Heart left ventricle (tissue), 13 donors: ENCODE results near the gene RBPMS2.

Experiments used
- CTCF ChIP-seq, 12 donors: fragments of 200-600 bp; sonication (generic) in 4 of 12; IDR thresholded peaks; one replicate each; pipeline versions ENCODE4 v1.5.0 to v1.8.0; 2018 to 2022; ENCODE audit warnings: antibody characterized with exemption in 12 of 12, mild to moderate bottlenecking in 5 of 12
- POLR2A ChIP-seq, 2 donors: fragments of 450-650 bp; IDR thresholded peaks; one replicate each; pipeline ENCODE4 v1.6.1; 2017; ENCODE audit warnings: antibody characterized with exemption in 2 of 2, mild to moderate bottlenecking in 2 of 2, moderate library complexity in 2 of 2
- donor health status: ischemic (EF 13 %, LVEDD 7.1; RV severe dilation, severe dysfunction).
- donor health status: DM: no; HTN: yes; CAD: no.
- donor health status: DM: no; HTN: no; CAD: no.
- donor health status: ischemic (EF 25% LVEDD 6.9; RV normal size, moderate dysfunction).
- donor health status: ischemic (EF 25% LVEDD 5.7; RV mildly dilated, moderate dysfunction).
- donor health status: ischemic (EF 35%, LVEDD 5.7; RV mildly dilated, moderate dysfunction).
- donor health status: nonischemic (EF 11% LVEDD 7.7; RV severe dilation, severe dysfunction).
- donor health status: DM: yes; HTN: yes; CAD: no.
- donor health status: PGD.
- donor health status: ischemic (EF 29% LVEDD 5.4; RV normal size, mild dysfunction).
- donor health status: nonischemic (EF 23%, LVEDD 6.1; RV moderate dilation, normal function).

- TF ChIP-seq CTCF (IDR thresholded peaks at IDR 0.05) (no peak), POLR2A (IDR thresholded peaks at IDR 0.05) (no peak)
These were observed 69.1 kb downstream of the RBPMS2 start for GRCh38 chr15:64706011-64706911.
